Psoas muscle (tissue), 8 donors: Measurements from ENCODE around the gene FRMPD1. TPM values are rescaled to one million over a fixed set of nuclear protein-coding genes. Genes with fewer than 3 reads are reported as not detected.
A peak's percentile ranks its signal among the peaks of the same experiment; 100 is the strongest.
"Not testable (repeated sequence)": the region's sequence is repeated elsewhere in the genome, so short reads cannot be mapped to it uniquely, and the experiment has no call there.

Source experiments
- ATAC-seq, 4 donors: fragments of 200-7000 bp; cut with Tn5 transposase; one replicate each; pipeline ENCODE4 v1.9.1; 2020; ENCODE audit warnings: moderate library complexity in 3 of 4, mild to moderate bottlenecking in 2 of 4
- DNase-seq, 2 donors: peaks; one replicate each; pipeline ENCODE4 v3.0.0-alpha.2; 2020
- H3K27ac ChIP-seq: fragments of 200-600 bp; one replicate; pipeline ENCODE4 v1.8.0; 2022
- H3K27me3 ChIP-seq, 3 donors: fragments of 200-600 bp in 1 of 3; one replicate each; pipeline versions ENCODE4 v1.6.1 to v1.8.0; 2013 to 2022; ENCODE audit warnings: low read length in 2 of 3, mild to moderate bottlenecking in 2 of 3, moderate library complexity in 1 of 3; ENCODE audit not compliant: insufficient read depth in 3 of 3
- H3K36me3 ChIP-seq, 2 donors: fragments of 200-600 bp in 1 of 2; one replicate each; pipeline versions ENCODE4 v1.6.1 to v1.8.0; 2013 to 2022; ENCODE audit warnings: low read depth in 1 of 2, mild to moderate bottlenecking in 1 of 2, moderate library complexity in 1 of 2; ENCODE audit not compliant: insufficient read depth in 1 of 2
- H3K4me1 ChIP-seq: fragments of 200-600 bp; one replicate; pipeline ENCODE4 v1.8.0; 2022
- H3K4me3 ChIP-seq: fragments of 200-600 bp; one replicate; pipeline ENCODE4 v1.8.0; 2022; ENCODE audit warnings: mild to moderate bottlenecking
- H3K9me3 ChIP-seq: fragments of 200-600 bp; one replicate; pipeline ENCODE4 v1.8.0; 2022
- CTCF ChIP-seq: fragments of 200-600 bp; IDR thresholded peaks from one replicate; pipeline ENCODE4 v1.8.0; 2022; ENCODE audit warnings: antibody characterized with exemption
- WGBS, 3 donors: extraction: QIAGEN DNeasy Blood & Tissue Kit; methylation state at CpG; one replicate each; pipeline versions ENCODE4 v1.1.6 to v1.1.7; 2013; 5-methylcytosine and 5-hydroxymethylcytosine counted together
- intact Hi-C, 2 donors: fragments of 100-400 bp; cut with DNase I; formaldehyde crosslinking; loops; one replicate each; pipeline versions ENCODE4 v1.11.0 to v1.14.2; 2022
- polyA plus RNA-seq, 3 donors: library from polyadenylated mRNA; stranded (reverse); fragments of 200-250 nt; gene quantifications; one replicate each; pipeline ENCODE4 v1.2.3, GENCODE V29; 2013
- total RNA-seq, 4 donors: library from RNA; stranded (reverse); fragmentation: NEBNext Ultra II Directional in 2 of 4; extraction: Animal tissue kit (Norgen Biotek cat#: 25700) in 2 of 4; gene quantifications; one replicate each; pipeline versions ENCODE4 v1.2.1 to v1.2.4, GENCODE V29; 2021 to 2023
- donor health status: healthy with polysubstance abuse.
- donor health status: DM: no; HTN: no; CAD: no; lungs with moderate emphysema.
- donor health status: Bipolar disorder and iron deficiency.
- donor health status: healthy.
- donor health status: DM: yes; HTN: yes; CAD: no.
- donor health status: DM: no; HTN: no; CAD: no.
- donor health status: DM: no; HTN: no; CAD: no.
- donor health status: DM: yes; HTN: yes; CAD: no.

Gene FRMPD1
- total and polyA plus RNA-seq, 7 donors: 0.48 to 6.1 (median 1.4) TPM

GRCh38 chr9:37753489-37754190 is 102.9 kb downstream of the FRMPD1 start, which contains the start of gene TRMT10B:
TSS of gene TRMT10B (plus strand) at chr9:37753805. CDS start at chr9:37761932, 8,127 bp downstream.
- peak; percentile 72 to 82 for DNase-seq
- no peaks in the 10 kb centered on the region for H3K4me1 ChIP-seq
- H3K27ac ChIP-seq: peak within 1 kb of the TSS; percentile 86
- peak within 1 kb of the TSS; percentile 86 for H3K4me3 ChIP-seq
- H3K27me3 ChIP-seq: no peaks in the 10 kb centered on the region
- peak; percentile 84 to 98 (median 93) for ATAC-seq
- WGBS, 3 donors: 2 to 3% (median 3%) methylated on average over 37 to 40 of the region's 40 CpGs
- intact Hi-C loops: loop anchor here in 1 of 2 donors (5.0 kb wide), 1 partner anchor 49 kb away; the partner anchor contains the start of gene DCAF10
- no peak for TF ChIP-seq CTCF
- H3K9me3 ChIP-seq: no peaks in the 10 kb centered on the region
- H3K36me3 ChIP-seq: peaks cover 0 to 8% of the 10 kb centered on the region in 2 donors

GRCh38 chr9:37758747-37759146 is 108.0 kb downstream of the FRMPD1 start:
- WGBS, 3 donors: 72 to 86% (median 72%) methylated on average over 3 of the region's 3 CpGs
- intact Hi-C loops: no loop called here
- DNase-seq (no peak), ATAC-seq (no peak)
- Histone ChIP-seq H3K4me1 (no peaks in the 10 kb centered on the region), H3K27me3 (no peaks in the 10 kb centered on the region), H3K27ac (no peak overlapping the region), H3K9me3 (no peaks in the 10 kb centered on the region), H3K36me3 (peaks cover 0 to 22% of the 10 kb centered on the region in 2 donors), H3K4me3 (no peak overlapping the region)
- TF ChIP-seq CTCF: no peak

GRCh38 chr9:37760416-37761161 is 109.8 kb downstream of the FRMPD1 start:
- H3K4me3 ChIP-seq: no peak overlapping the region
- H3K27me3 ChIP-seq: no peaks in the 10 kb centered on the region
- H3K4me1 ChIP-seq: no peaks in the 10 kb centered on the region
- peaks cover 4 to 32% of the 10 kb centered on the region in 2 donors for H3K36me3 ChIP-seq
- H3K9me3 ChIP-seq: no peaks in the 10 kb centered on the region
- no peak for TF ChIP-seq CTCF
- H3K27ac ChIP-seq: no peak overlapping the region
- intact Hi-C loops: no loop called here
- WGBS, 3 donors: 86 to 93% (median 91%) methylated on average over 7 of the region's 7 CpGs
- no peak for DNase-seq
- ATAC-seq: no peak

GRCh38 chr9:37761511-37761910 is 110.8 kb downstream of the FRMPD1 start:
- intact Hi-C loops: no loop called here
- DNase-seq (no peak), ATAC-seq (no peak)
- no peak for TF ChIP-seq CTCF
- Histone ChIP-seq H3K27me3 (no peaks in the 10 kb centered on the region), H3K9me3 (no peaks in the 10 kb centered on the region), H3K4me1 (no peaks in the 10 kb centered on the region), H3K36me3 (peaks cover 4 to 32% of the 10 kb centered on the region in 2 donors), H3K27ac (no peak overlapping the region), H3K4me3 (no peak overlapping the region)
- 29 to 47% (median 30%) methylated on average over 3 of the region's 3 CpGs for WGBS, 3 donors

- not testable (repeated sequence) for H3K27ac ChIP-seq, H3K9me3 ChIP-seq, DNase-seq, H3K27me3 ChIP-seq, ATAC-seq, H3K4me1 ChIP-seq, H3K4me3 ChIP-seq
- peaks cover 4 to 46% of the 10 kb centered on the region in 2 donors for H3K36me3 ChIP-seq
- intact Hi-C loops: loop anchor here in 1 of 2 donors (5.0 kb wide), 1 partner anchor 153 kb away; no protein-coding TSS in a partner anchor
- WGBS, 3 donors: 89 to 98% (median 95%) methylated on average over 5 to 6 of the region's 6 CpGs
These were observed 114.5 kb downstream of the FRMPD1 start for GRCh38 chr9:37765263-37765662.
